ENCODE results near the gene DPP8. TPM values are rescaled to one million over a fixed set of nuclear protein-coding genes. Genes with fewer than 3 reads are reported as not detected.

Gene DPP8
- total RNA-seq, 1 experiment from 2014 or later, result 42.0 TPM

Small RNAs within 50 kb of the gene (small RNA-seq; reads per million reads assigned to genes)
- gene AC105129.1 (not detected), gene RF00019 (not detected), gene RNU6-19P (not detected)

Other genes starting within 250 kb of the DPP8 start
- gene PARP16, start 230.8 kb downstream of the DPP8 start, total RNA-seq (2014; rRNA removed; shearing (Covaris generic); ENCODE audit: low replicate concordance), result 7.7 and 8.3 TPM in 2 replicates
- not detected in 2 replicates for gene RNU5A-1, start 221.6 kb downstream of the DPP8 start, total RNA-seq (2014; rRNA removed; shearing (Covaris generic); ENCODE audit: low replicate concordance)
- gene RNU5B-1, start 213.0 kb downstream of the DPP8 start, total RNA-seq (2014; rRNA removed; shearing (Covaris generic); ENCODE audit: low replicate concordance), result not detected in 2 replicates
- not detected in 2 replicates for gene IGDCC3, start 139.7 kb downstream of the DPP8 start, total RNA-seq (2014; rRNA removed; shearing (Covaris generic); ENCODE audit: low replicate concordance)
- gene IGDCC4, start 94.7 kb downstream of the DPP8 start, total RNA-seq (2014; rRNA removed; shearing (Covaris generic); ENCODE audit: low replicate concordance), result 0.18 TPM in 1 of 2 replicates, not detected in the other
- gene HACD3, start 12.8 kb upstream of the DPP8 start, total RNA-seq (2014; rRNA removed; shearing (Covaris generic); ENCODE audit: low replicate concordance), result 61.8 and 87.2 TPM in 2 replicates
- gene INTS14, start 93.4 kb upstream of the DPP8 start, total RNA-seq (2014; rRNA removed; shearing (Covaris generic); ENCODE audit: low replicate concordance), result 40.1 and 62.9 TPM in 2 replicates
- 7.9 and 10.9 TPM in 2 replicates for gene SLC24A1, start 104.2 kb upstream of the DPP8 start, total RNA-seq (2014; rRNA removed; shearing (Covaris generic); ENCODE audit: low replicate concordance)

Data from Karpas-422 (cell line).